ENCODE measurements around the gene SEMA6A.

DNA sequence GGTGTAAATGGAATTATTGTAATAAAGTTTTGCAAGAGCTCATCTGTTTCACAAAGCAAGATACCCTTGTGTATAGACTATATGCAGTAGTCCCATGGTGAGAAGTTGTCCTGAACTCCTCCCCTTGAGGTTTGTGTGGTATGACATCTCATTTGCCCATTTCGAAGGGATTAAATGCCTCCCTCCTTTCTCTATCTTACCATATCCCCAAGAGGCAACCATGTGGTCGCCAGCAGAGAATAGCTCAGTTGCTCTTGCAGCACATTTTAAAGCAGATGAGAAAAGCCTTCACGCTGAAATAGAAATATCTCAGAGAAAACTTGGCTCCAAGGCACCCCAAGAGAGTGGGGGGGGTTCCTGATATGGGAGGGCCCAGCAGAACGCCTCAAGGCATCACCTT lies 4.6 kb downstream of the SEMA6A start:
- TF ChIP-seq TARDBP (IDR thresholded peaks at IDR 0.05; ENCODE audit: borderline replicate concordance), result no peak
- TF ChIP-seq BHLHE40 (IDR thresholded peaks at IDR 0.05; ENCODE audit: borderline replicate concordance in 1 of 2, low read depth in 2 of 2, low read length in 1 of 2), result no peak
- TF ChIP-seq, protein P1, sequence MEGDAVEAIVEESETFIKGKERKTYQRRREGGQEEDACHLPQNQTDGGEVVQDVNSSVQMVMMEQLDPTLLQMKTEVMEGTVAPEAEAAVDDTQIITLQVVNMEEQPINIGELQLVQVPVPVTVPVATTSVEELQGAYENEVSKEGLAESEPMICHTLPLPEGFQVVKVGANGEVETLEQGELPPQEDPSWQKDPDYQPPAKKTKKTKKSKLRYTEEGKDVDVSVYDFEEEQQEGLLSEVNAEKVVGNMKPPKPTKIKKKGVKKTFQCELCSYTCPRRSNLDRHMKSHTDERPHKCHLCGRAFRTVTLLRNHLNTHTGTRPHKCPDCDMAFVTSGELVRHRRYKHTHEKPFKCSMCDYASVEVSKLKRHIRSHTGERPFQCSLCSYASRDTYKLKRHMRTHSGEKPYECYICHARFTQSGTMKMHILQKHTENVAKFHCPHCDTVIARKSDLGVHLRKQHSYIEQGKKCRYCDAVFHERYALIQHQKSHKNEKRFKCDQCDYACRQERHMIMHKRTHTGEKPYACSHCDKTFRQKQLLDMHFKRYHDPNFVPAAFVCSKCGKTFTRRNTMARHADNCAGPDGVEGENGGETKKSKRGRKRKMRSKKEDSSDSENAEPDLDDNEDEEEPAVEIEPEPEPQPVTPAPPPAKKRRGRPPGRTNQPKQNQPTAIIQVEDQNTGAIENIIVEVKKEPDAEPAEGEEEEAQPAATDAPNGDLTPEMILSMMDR (IDR thresholded peaks at IDR 0.05 in 2 of 3, conservative IDR thresholded peaks at IDR 0.05 in 1 of 3; ENCODE audit: control insufficient read depth in 2 of 3, extremely low read depth in 1 of 3, insufficient read depth in 1 of 3, low read depth in 3 of 3, low read length in 3 of 3), result no peak
- no peak for TF ChIP-seq MEF2A (IDR thresholded peaks at IDR 0.05; ENCODE audit: insufficient read depth, low read depth, low read length)
- TF ChIP-seq YY1 (IDR thresholded peaks at IDR 0.05; ENCODE audit: low read depth, low read length), result no peak
- TF ChIP-seq EZH2 (IDR thresholded peaks at IDR 0.05; ENCODE audit: borderline replicate concordance, control insufficient read depth, low read depth, low read length), result no peak
- no peak for TF ChIP-seq EP300 (IDR thresholded peaks at IDR 0.05; ENCODE audit: borderline replicate concordance in 1 of 2, control insufficient read depth in 1 of 2, low read depth in 2 of 2, low read length in 2 of 2)
- TF ChIP-seq CHD4 (IDR thresholded peaks at IDR 0.05), result no peak
- TF ChIP-seq POLR2A (IDR thresholded peaks at IDR 0.05; ENCODE audit: low read depth, low read length), result no peak
- TF ChIP-seq, protein P2, sequence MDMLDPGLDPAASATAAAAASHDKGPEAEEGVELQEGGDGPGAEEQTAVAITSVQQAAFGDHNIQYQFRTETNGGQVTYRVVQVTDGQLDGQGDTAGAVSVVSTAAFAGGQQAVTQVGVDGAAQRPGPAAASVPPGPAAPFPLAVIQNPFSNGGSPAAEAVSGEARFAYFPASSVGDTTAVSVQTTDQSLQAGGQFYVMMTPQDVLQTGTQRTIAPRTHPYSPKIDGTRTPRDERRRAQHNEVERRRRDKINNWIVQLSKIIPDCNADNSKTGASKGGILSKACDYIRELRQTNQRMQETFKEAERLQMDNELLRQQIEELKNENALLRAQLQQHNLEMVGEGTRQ (IDR thresholded peaks at IDR 0.05; ENCODE audit: borderline replicate concordance, low read depth, low read length), result no peak
- no peak for TF ChIP-seq CREB1 (IDR thresholded peaks at IDR 0.05; ENCODE audit: low read depth)
- no peak for TF ChIP-seq HDAC2 (IDR thresholded peaks at IDR 0.05)
- TF ChIP-seq SMC3 (IDR thresholded peaks at IDR 0.05; ENCODE audit: borderline replicate concordance, low read length), result no peak
